ENCODE data around the gene LCP1. TPM values are rescaled to one million over a fixed set of nuclear protein-coding genes. Genes with fewer than 3 reads are reported as not detected.
"Not testable (repeated sequence)": the region's sequence is repeated elsewhere in the genome, so short reads cannot be mapped to it uniquely, and the experiment has no call there.

Gene LCP1
- total and polyA plus RNA-seq, 2 experiments from 2014 or later: 0.64 TPM; not detected in 1

GRCh38 chr13:46166947-46167610, 14.9 kb downstream of the LCP1 start:
- Histone ChIP-seq H3K4me2 (ENCODE audit: unreplicated experiment) (no peak overlapping the region), H3K9me3 (ENCODE audit: low read depth) (no peaks in the 10 kb centered on the region), H4K20me1 (ENCODE audit: insufficient read depth) (no peaks in the 10 kb centered on the region), H3K9me2 (ENCODE audit: insufficient read depth) (no peaks in the 10 kb centered on the region), H3K27ac (no peak overlapping the region), H3F3A (ENCODE audit: insufficient read depth) (no peaks in the 10 kb centered on the region), H3K79me2 (ENCODE audit: insufficient read depth) (no peaks in the 10 kb centered on the region), H3K4me1 (ENCODE audit: insufficient read depth) (no peaks in the 10 kb centered on the region), H2AFZ (no peak overlapping the region), H3K9ac (no peak overlapping the region), H3K4me3 (no peak overlapping the region), H3K36me3 (ENCODE audit: low read depth) (no peaks in the 10 kb centered on the region), H3K27me3 (replicated peaks; ENCODE audit: insufficient read depth) (peaks cover 9% of the 10 kb centered on the region)
- in situ Hi-C loops (cut with MboI): no loop called here
- DNase-seq: no peak
- 32 to 33% methylated on average over 3 of the region's 3 CpGs for WGBS, 2 experiments (ENCODE audit: low coverage in 1 of 2, low lambda C conversion rate in 2 of 2, missing lambda C conversion rate in 2 of 2)
- TF ChIP-seq EZH2phosphoT487 (IDR thresholded peaks at IDR 0.05; ENCODE audit: insufficient read depth, low read depth) (no peak), EZH2 (IDR thresholded peaks at IDR 0.05; ENCODE audit: insufficient read depth, poor library complexity, severe bottlenecking) (no peak)

- no peaks in the 10 kb centered on the region for H3K4me1 ChIP-seq (ENCODE audit: insufficient read depth)
- 83 to 93% methylated on average over 1 of the region's 1 CpG for WGBS, 2 experiments (ENCODE audit: low coverage in 1 of 2, low lambda C conversion rate in 2 of 2, missing lambda C conversion rate in 2 of 2)
- no peaks in the 10 kb centered on the region for H3K79me2 ChIP-seq (ENCODE audit: insufficient read depth)
Measured at GRCh38 chr13:46166224-46166584, 15.8 kb downstream of the LCP1 start.

GRCh38 chr13:46165485-46166223, 16.3 kb downstream of the LCP1 start:
- no peak overlapping the region for H3K4me2 ChIP-seq (ENCODE audit: unreplicated experiment)
- H3K9me3 ChIP-seq (ENCODE audit: low read depth): no peaks in the 10 kb centered on the region
- TF ChIP-seq EZH2 (IDR thresholded peaks at IDR 0.05; ENCODE audit: insufficient read depth, poor library complexity, severe bottlenecking): no peak
- TF ChIP-seq EZH2phosphoT487 (IDR thresholded peaks at IDR 0.05; ENCODE audit: insufficient read depth, low read depth): no peak
- no peaks in the 10 kb centered on the region for H3K4me1 ChIP-seq (ENCODE audit: insufficient read depth)
- H3K9ac ChIP-seq: no peak overlapping the region
- no peaks in the 10 kb centered on the region for H3K79me2 ChIP-seq (ENCODE audit: insufficient read depth)
- no peak overlapping the region for H3K27ac ChIP-seq
- no peak overlapping the region for H3K4me3 ChIP-seq
- H3K36me3 ChIP-seq (ENCODE audit: low read depth): no peaks in the 10 kb centered on the region
- no peaks in the 10 kb centered on the region for H3K9me2 ChIP-seq (ENCODE audit: insufficient read depth)
- peaks cover 9% of the 10 kb centered on the region for H3K27me3 ChIP-seq (replicated peaks; ENCODE audit: insufficient read depth)
- H4K20me1 ChIP-seq (ENCODE audit: insufficient read depth): no peaks in the 10 kb centered on the region
- 29 to 31% methylated on average over 5 of the region's 5 CpGs for WGBS, 2 experiments (ENCODE audit: low coverage in 1 of 2, low lambda C conversion rate in 2 of 2, missing lambda C conversion rate in 2 of 2)
- no peak overlapping the region for H2AFZ ChIP-seq
- in situ Hi-C loops (cut with MboI): no loop called here
- no peak for DNase-seq
- no peaks in the 10 kb centered on the region for H3F3A ChIP-seq (ENCODE audit: insufficient read depth)

More at GRCh38 chr13:46166224-46166584, 15.8 kb downstream of the LCP1 start:
- in situ Hi-C loops (cut with MboI): no loop called here
- H3K9me2 ChIP-seq (ENCODE audit: insufficient read depth): no peaks in the 10 kb centered on the region
- H3K4me3 ChIP-seq: no peak overlapping the region
- no peak for DNase-seq
- no peaks in the 10 kb centered on the region for H4K20me1 ChIP-seq (ENCODE audit: insufficient read depth)
- H2AFZ ChIP-seq: no peak overlapping the region
- no peaks in the 10 kb centered on the region for H3K36me3 ChIP-seq (ENCODE audit: low read depth)
- H3K9me3 ChIP-seq (ENCODE audit: low read depth): no peaks in the 10 kb centered on the region
- TF ChIP-seq EZH2phosphoT487 (IDR thresholded peaks at IDR 0.05; ENCODE audit: insufficient read depth, low read depth) (no peak), EZH2 (IDR thresholded peaks at IDR 0.05; ENCODE audit: insufficient read depth, poor library complexity, severe bottlenecking) (no peak)
- no peaks in the 10 kb centered on the region for H3F3A ChIP-seq (ENCODE audit: insufficient read depth)
- H3K27me3 ChIP-seq (replicated peaks; ENCODE audit: insufficient read depth): peaks cover 9% of the 10 kb centered on the region
- H3K27ac ChIP-seq: no peak overlapping the region
- no peak overlapping the region for H3K9ac ChIP-seq
- no peak overlapping the region for H3K4me2 ChIP-seq (ENCODE audit: unreplicated experiment)

- no peak overlapping the region for H3K27ac ChIP-seq
- H2AFZ ChIP-seq: no peak overlapping the region
- no peak for TF ChIP-seq EZH2 (IDR thresholded peaks at IDR 0.05; ENCODE audit: insufficient read depth, poor library complexity, severe bottlenecking)
- no peak for TF ChIP-seq EZH2phosphoT487 (IDR thresholded peaks at IDR 0.05; ENCODE audit: insufficient read depth, low read depth)
- H3K27me3 ChIP-seq (replicated peaks; ENCODE audit: insufficient read depth): peaks cover 12% of the 10 kb centered on the region
- H4K20me1 ChIP-seq (ENCODE audit: insufficient read depth): no peaks in the 10 kb centered on the region
- H3K4me2 ChIP-seq (ENCODE audit: unreplicated experiment): no peak overlapping the region
- H3K9ac ChIP-seq: no peak overlapping the region
- H3K9me3 ChIP-seq (ENCODE audit: low read depth): no peaks in the 10 kb centered on the region
- no peak for DNase-seq
- no peaks in the 10 kb centered on the region for H3K79me2 ChIP-seq (ENCODE audit: insufficient read depth)
- H3K4me3 ChIP-seq: no peak overlapping the region
- no peaks in the 10 kb centered on the region for H3K4me1 ChIP-seq (ENCODE audit: insufficient read depth)
- in situ Hi-C loops (cut with MboI): no loop called here
- no peaks in the 10 kb centered on the region for H3K9me2 ChIP-seq (ENCODE audit: insufficient read depth)
- H3K36me3 ChIP-seq (ENCODE audit: low read depth): no peaks in the 10 kb centered on the region
- H3F3A ChIP-seq (ENCODE audit: insufficient read depth): no peaks in the 10 kb centered on the region
Measured at GRCh38 chr13:46164661-46165060, 17.3 kb downstream of the LCP1 start.

GRCh38 chr13:46162741-46163140, 19.2 kb downstream of the LCP1 start:
- H3K36me3 ChIP-seq (ENCODE audit: low read depth); DNase-seq; H3K4me2 ChIP-seq (ENCODE audit: unreplicated experiment); H3K4me1 ChIP-seq (ENCODE audit: insufficient read depth); H3K79me2 ChIP-seq (ENCODE audit: insufficient read depth); in situ Hi-C loops (cut with MboI); H3K27ac ChIP-seq; H2AFZ ChIP-seq; H3F3A ChIP-seq (ENCODE audit: insufficient read depth); H3K9me2 ChIP-seq (ENCODE audit: insufficient read depth); H4K20me1 ChIP-seq (ENCODE audit: insufficient read depth); H3K9me3 ChIP-seq (ENCODE audit: low read depth); H3K4me3 ChIP-seq; H3K9ac ChIP-seq: not testable (repeated sequence)
- H3K27me3 ChIP-seq (replicated peaks; ENCODE audit: insufficient read depth): peaks cover 13% of the 10 kb centered on the region
- WGBS, 2 experiments (ENCODE audit: low coverage in 1 of 2, low lambda C conversion rate in 2 of 2, missing lambda C conversion rate in 2 of 2): 88 to 93% methylated on average over 13 to 31 of the region's 36 CpGs

Measured in GM23248 (cell line).